Epithelial cell of proximal tubule (primary cell): Measurements from ENCODE around the gene CDH4. TPM values are rescaled to one million over a fixed set of nuclear protein-coding genes. Genes with fewer than 3 reads are reported as not detected.

ENCODE experiments used
- DNase-seq: peaks from one replicate; pipeline ENCODE4 v3.0.0-alpha.2; 2011; ENCODE audit warnings: low read depth
- H3K4me3 ChIP-seq: 2 replicates; pipeline ENCODE4 v1.5.1; 2011; ENCODE audit warnings: low read depth, mild to moderate bottlenecking, low read length
- total RNA-seq: library from RNA; depleted of rRNA; stranded (reverse); fragments of >200 nt; gene quantifications from 2 replicates; pipeline ENCODE4 v1.2.3, GENCODE V29; 2015
- TF ChIP-seq, protein P1 (sequence below): conservative IDR thresholded peaks from 2 replicates; pipeline ENCODE4 v1.5.1; 2012; ENCODE audit warnings: low read depth, mild to moderate bottlenecking, low read length

The CDH4 gene
- total RNA-seq, 1 donor from 2014 or later: 17.1 TPM

DNA sequence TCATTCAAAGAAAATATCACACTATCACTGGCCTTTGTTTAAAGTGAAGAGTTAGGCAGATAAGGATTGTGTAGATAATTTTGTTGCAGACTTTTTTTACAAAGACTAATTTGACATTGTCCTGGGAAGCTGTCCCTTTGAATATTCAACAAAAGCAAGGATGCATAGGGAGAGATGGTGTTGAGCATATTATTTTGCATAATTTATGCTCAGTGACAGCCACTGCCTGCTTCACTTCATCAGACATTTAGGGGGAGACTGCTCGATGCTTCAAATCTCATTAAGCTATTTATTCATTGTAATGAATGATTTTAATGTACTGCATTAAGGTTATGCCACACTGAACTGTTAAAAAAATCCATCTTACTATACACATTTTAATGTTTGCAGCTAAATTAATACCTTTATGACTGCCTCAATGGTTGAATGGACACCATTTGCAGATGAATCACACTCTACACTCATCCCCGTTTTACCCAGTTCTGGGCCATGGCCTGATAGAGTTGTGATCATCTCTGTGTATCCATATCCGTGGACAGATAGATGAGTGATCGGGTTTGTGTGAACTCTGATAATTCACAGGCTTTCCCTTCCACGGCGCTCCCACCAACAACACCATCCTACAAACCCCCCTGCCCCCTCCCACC is 128.0 kb downstream of the CDH4 start:
- TF ChIP-seq, protein P1, sequence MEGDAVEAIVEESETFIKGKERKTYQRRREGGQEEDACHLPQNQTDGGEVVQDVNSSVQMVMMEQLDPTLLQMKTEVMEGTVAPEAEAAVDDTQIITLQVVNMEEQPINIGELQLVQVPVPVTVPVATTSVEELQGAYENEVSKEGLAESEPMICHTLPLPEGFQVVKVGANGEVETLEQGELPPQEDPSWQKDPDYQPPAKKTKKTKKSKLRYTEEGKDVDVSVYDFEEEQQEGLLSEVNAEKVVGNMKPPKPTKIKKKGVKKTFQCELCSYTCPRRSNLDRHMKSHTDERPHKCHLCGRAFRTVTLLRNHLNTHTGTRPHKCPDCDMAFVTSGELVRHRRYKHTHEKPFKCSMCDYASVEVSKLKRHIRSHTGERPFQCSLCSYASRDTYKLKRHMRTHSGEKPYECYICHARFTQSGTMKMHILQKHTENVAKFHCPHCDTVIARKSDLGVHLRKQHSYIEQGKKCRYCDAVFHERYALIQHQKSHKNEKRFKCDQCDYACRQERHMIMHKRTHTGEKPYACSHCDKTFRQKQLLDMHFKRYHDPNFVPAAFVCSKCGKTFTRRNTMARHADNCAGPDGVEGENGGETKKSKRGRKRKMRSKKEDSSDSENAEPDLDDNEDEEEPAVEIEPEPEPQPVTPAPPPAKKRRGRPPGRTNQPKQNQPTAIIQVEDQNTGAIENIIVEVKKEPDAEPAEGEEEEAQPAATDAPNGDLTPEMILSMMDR: no peak
- no peak overlapping the region for H3K4me3 ChIP-seq
- no peak for DNase-seq

DNA sequence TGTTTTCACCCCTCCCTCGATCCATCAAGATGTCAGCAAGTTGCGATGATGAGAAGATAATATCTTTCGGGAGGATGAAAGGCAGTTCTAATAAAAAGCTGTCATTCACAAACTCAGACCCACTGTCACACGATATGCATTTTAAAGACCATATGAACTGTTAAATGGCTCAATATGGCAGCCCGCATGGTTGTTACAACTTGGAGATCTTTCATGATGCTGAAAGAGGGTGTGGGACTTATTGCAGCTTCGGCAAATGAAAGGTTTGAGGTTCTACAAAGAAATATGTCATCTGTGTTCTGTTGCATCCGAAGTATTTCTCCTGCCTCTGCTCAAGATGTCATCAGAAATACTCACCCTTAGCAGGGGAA is 128.5 kb downstream of the CDH4 start:
- DNase-seq: no peak
- TF ChIP-seq, protein P1: no peak
- no peak overlapping the region for H3K4me3 ChIP-seq

DNA sequence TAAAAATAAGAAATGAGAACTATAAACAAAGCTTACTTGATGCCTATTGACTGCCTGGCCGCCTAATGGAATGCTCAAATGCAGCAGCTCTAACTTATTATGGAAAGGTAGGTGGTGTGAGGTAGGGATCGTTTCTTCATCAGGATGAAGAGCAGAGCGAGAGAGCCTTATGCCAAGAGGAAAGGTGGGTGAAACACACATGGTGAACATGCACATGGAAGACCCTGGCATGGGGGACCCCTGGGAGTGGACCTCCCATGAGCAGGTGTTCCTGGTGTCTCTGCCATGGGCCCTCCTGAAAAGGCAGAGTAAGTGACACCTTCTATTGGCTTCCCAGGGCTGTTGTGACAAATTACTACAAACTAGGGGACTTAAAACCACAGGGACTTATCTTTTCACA is 130.1 kb downstream of the CDH4 start:
- TF ChIP-seq, protein P1: no peak
- no peak overlapping the region for H3K4me3 ChIP-seq
- DNase-seq: no peak

DNA sequence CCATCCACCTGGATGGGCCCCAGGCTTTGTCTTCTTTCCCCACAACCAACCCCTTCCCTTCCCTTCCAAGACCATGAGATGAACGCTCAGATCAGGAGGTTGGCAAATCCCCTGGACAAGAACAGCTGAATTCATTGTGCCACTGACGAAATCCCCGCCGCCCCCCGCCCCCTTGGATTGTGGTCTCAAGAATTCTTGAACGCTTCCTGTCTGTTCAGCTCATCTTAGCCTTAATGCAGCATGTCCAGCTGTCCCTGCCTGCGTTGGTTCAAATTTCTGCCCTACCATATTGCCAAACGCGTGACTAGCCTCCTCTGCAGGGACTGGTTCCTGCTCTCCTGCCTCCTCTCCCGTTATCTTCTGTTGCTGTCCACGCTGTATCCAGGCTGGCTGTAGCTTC is 133.2 kb downstream of the CDH4 start:
- DNase-seq: no peak
- TF ChIP-seq, protein P1: no peak
- H3K4me3 ChIP-seq: no peak overlapping the region

DNA sequence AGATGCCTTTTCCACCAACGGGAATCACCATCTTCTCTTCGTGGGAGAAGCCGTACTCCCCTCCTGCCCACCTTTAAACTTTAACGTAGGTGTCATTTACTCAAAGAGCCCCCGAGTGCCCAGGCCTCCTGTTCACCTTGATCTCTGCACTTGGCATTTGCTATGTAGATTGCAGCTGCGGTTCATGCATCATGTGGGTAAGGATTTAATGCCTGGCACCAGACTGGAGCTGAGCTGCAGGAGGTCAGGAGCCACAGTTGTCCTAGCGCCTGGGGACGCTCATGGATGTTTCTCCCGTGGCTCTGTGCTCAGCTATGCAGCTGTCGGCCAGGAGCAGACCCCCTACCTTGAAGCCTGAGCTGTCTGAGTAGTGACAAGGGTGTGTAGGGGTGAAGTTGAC is 133.7 kb downstream of the CDH4 start:
- TF ChIP-seq, protein P1: no peak
- DNase-seq: no peak
- no peak overlapping the region for H3K4me3 ChIP-seq

DNA sequence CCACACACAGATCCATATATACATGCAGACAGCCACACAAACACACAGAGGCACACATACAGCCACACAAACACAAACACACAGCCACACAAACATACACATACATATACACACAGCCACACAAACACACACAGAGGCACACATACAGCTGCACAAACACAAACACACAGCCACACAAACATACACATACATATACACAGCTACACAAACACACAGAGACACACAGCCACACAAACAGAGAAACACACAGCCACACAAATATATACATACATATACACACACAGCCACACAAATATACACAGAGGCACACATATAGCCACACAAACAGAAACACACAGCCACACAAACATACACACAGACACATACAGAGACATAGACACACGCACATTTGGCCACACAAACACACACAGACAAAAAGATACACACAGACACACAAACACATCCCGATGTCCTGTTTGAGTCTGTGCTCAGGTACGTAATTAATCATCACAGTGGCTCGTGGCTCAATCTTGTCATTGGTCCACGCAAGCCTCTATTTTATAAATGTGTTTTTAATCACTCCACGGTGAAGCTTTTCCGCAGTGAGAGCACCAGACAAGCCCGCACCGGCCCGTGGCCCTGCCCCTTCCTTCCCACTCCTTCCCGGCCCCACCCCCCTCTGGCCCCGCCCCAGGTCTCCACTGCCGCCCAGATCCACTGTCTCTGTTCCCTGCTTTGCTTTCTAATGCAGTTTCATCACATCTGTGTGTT is 135.3 kb downstream of the CDH4 start:
- DNase-seq: no peak

More for the DNA sequence above, 135.3 kb downstream of the CDH4 start:
- H3K4me3 ChIP-seq: no peak overlapping the region
- TF ChIP-seq, protein P1: no peak
